Transverse colon (tissue), 4 donors: ENCODE measurements around the gene PUM2. TPM values are rescaled to one million over a fixed set of nuclear protein-coding genes. Genes with fewer than 3 reads are reported as not detected.
A peak's percentile ranks its signal among the peaks of the same experiment; 100 is the strongest.

Source experiments
- DNase-seq: peaks from one replicate; pipeline ENCODE4 v3.0.0-alpha.2; 2019
- H3K27ac ChIP-seq, 4 donors: fragments of 200-600 bp; sonication (generic); 2 replicates each; pipeline ENCODE4 v1.5.1; 2016 to 2018; ENCODE audit warnings: inconsistent platforms in 4 of 4
- H3K27me3 ChIP-seq: fragments of 200-600 bp; sonication (generic); 2 replicates; pipeline ENCODE4 v1.5.1; 2017; ENCODE audit warnings: inconsistent platforms
- H3K36me3 ChIP-seq, 4 donors: fragments of 200-600 bp; sonication (generic); 2 replicates each; pipeline ENCODE4 v1.5.1; 2017 to 2019; ENCODE audit warnings: inconsistent platforms in 4 of 4
- H3K4me1 ChIP-seq, 4 donors: fragments of 200-600 bp; sonication (generic); 2 replicates each; pipeline ENCODE4 v1.5.1; 2017 to 2020; ENCODE audit warnings: inconsistent platforms in 4 of 4
- H3K4me3 ChIP-seq, 4 donors: fragments of 200-600 bp; sonication (generic); 1 replicate in 1 of 4; 2 replicates in 3 of 4; pipeline versions ENCODE4 v1.5.1 to v1.6.1; 2017 to 2019; ENCODE audit warnings: inconsistent platforms in 4 of 4
- H3K9me3 ChIP-seq, 2 donors: fragments of 200-600 bp; sonication (generic); 2 replicates each; pipeline ENCODE4 v1.5.1; 2017 to 2019; ENCODE audit warnings: inconsistent platforms in 2 of 2
- EP300 ChIP-seq: sonication (generic); formaldehyde crosslinking; IDR thresholded peaks from one replicate; pipeline ENCODE4 v1.6.1; 2017; ENCODE audit warnings: antibody characterized with exemption, low read depth
- POLR2A ChIP-seq: fragments of 450-650 bp; IDR thresholded peaks from one replicate; pipeline ENCODE4 v1.6.1; 2016; ENCODE audit warnings: antibody characterized with exemption, mild to moderate bottlenecking, moderate library complexity
- POLR2AphosphoS5 ChIP-seq, 3 donors: sonication (generic); formaldehyde crosslinking; IDR thresholded peaks; one replicate each; pipeline ENCODE4 v1.6.1; 2016; ENCODE audit warnings: antibody characterized with exemption in 3 of 3
- WGBS, 2 donors: methylation state at CpG; one replicate each; pipeline ENCODE4 v1.1.5; 2018; ENCODE audit warnings: low coverage in 1 of 2; 5-methylcytosine and 5-hydroxymethylcytosine counted together
- in situ Hi-C, 4 donors: fragments of 200-750 bp; cut with MboI; loops; one replicate each; pipeline versions ENCODE4 v1.15.0 to v1.15.1; 2017; ENCODE audit warnings: low sequenced_read_pairs in 3 of 4, low pct_ligation_motif_present in 1 of 4, low pct_unique_long_range_greater_than_20kb in 1 of 4
- intact Hi-C: fragments of 100-400 bp; cut with DNase I; formaldehyde crosslinking; loops from one replicate; pipeline ENCODE4 v1.15.1; 2023; ENCODE audit warnings: low total_unique reads
- total RNA-seq, 4 donors: library from RNA; depleted of rRNA; stranded (reverse); fragments of >200 nt; gene quantifications; one replicate each; pipeline ENCODE4 v1.1.0, GENCODE V29; 2016
- TF ChIP-seq, protein P1 (sequence below), 5 experiments: fragments of 200-600 bp in 3 of 5; fragments of 450-650 bp in 2 of 5; sonication (generic) in 3 of 5; IDR thresholded peaks; 1 replicate in 2 of 5; 2 replicates in 3 of 5; pipeline ENCODE4 v1.5.1; 2016 to 2017; ENCODE audit warnings: antibody characterized with exemption in 5 of 5, inconsistent platforms in 3 of 5, mild to moderate bottlenecking in 2 of 5, moderate library complexity in 1 of 5

PUM2 gene
- total RNA-seq, 4 donors from 2014 or later: 62.5 to 92.7 (median 70.5) TPM

DNA sequence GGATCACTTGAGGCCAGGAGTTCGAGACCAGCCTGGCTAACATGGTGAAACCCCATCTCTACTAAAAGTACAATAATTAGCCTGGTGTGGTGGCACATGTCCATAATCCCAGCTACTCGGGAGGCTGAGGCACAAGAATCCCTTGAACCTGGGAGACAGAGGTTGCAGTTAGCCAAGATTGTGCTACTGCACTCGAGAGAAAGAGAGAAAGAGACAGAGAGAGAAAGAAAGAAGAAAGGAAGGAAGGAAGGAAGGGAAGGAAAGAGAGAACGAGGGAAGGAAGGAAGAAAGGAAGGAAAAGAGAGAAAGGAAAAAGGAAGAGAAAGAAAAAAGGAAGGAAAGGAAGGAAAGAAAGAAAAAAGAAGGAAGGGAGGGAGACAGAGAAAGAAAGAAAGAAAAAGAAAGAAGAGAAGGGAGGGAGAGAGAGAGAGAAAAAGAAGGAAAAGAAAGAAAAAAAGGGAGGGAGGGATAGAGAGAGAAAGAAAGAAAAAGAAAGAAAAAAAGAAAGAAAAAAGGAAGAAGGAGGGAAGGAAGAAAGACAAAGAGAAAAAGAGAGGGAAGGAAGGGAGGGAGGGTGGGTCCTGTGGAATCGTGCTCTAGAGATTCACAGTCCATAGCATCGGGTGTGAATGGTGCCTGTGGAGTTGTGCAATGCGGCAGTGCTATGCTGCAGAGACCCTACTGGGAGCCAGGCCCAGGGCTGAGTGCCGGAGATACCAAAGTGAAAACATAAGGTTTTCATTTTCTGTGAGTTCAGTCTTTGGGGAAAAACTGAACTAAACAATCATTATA lies 121.1 kb downstream of the PUM2 start:
- no peak overlapping the region for H3K4me3 ChIP-seq
- peaks cover 9 to 25% (median 21%) of the 10 kb centered on the region in 4 donors for H3K4me1 ChIP-seq
- H3K36me3 ChIP-seq: no peaks in the 10 kb centered on the region
- no peaks in the 10 kb centered on the region for H3K27me3 ChIP-seq
- in situ Hi-C loops (loop anchor here in 1 of 4 donors (10.0 kb wide), 1 partner anchor 95 kb away; no protein-coding TSS in a partner anchor), intact Hi-C loops (loop anchor here (10.0 kb wide), 1 partner anchor 125 kb away; no protein-coding TSS in a partner anchor)
- TF ChIP-seq EP300: no peak
- TF ChIP-seq, protein P1, sequence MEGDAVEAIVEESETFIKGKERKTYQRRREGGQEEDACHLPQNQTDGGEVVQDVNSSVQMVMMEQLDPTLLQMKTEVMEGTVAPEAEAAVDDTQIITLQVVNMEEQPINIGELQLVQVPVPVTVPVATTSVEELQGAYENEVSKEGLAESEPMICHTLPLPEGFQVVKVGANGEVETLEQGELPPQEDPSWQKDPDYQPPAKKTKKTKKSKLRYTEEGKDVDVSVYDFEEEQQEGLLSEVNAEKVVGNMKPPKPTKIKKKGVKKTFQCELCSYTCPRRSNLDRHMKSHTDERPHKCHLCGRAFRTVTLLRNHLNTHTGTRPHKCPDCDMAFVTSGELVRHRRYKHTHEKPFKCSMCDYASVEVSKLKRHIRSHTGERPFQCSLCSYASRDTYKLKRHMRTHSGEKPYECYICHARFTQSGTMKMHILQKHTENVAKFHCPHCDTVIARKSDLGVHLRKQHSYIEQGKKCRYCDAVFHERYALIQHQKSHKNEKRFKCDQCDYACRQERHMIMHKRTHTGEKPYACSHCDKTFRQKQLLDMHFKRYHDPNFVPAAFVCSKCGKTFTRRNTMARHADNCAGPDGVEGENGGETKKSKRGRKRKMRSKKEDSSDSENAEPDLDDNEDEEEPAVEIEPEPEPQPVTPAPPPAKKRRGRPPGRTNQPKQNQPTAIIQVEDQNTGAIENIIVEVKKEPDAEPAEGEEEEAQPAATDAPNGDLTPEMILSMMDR (IDR thresholded peaks at IDR 0.05): no peak
- no peak for TF ChIP-seq POLR2A
- no peak for TF ChIP-seq POLR2AphosphoS5 (IDR thresholded peaks at IDR 0.05)
- WGBS, 2 donors: 85 to 90% methylated on average over 7 to 8 of the region's 8 CpGs
- no peak overlapping the region for H3K27ac ChIP-seq
- no peaks in the 10 kb centered on the region for H3K9me3 ChIP-seq
- DNase-seq: no peak

DNA sequence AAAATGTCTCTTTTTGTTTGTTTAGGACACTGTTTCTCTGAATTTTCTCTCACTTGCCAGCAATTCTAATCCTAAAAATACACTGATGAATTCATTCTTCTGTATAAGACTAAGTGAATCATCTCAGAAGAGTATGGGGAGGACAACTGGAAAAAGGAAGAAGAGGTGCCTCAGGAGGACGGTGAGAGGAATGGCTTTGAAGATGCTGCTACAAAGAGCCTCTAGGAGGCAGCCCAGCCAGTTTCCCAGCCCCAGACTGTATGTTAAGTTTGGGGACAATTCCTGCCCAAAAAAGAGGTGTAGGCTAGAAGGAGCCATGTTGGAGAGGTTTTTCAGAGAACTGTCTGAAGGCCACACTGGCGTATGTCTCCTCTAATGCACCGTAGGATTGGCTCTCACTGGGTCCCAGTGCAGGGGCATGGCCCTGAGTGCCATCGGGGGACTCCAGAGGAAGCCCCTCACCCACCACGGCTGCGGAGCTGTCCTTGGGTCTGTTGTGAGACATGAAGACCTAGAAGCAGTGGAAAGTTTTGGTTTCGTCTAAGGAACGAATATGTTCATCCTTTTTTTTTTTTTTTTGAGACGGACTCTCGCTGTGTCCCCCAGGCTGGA lies 122.6 kb downstream of the PUM2 start:
- no peaks in the 10 kb centered on the region for H3K36me3 ChIP-seq
- peaks cover 9 to 35% (median 29%) of the 10 kb centered on the region in 4 donors for H3K4me1 ChIP-seq
- H3K4me3 ChIP-seq: no peak overlapping the region
- 91 to 93% methylated on average over 7 to 10 of the region's 10 CpGs for WGBS, 2 donors
- H3K27me3 ChIP-seq: no peaks in the 10 kb centered on the region
- in situ Hi-C loops (loop anchor here in 1 of 4 donors (10.0 kb wide), 1 partner anchor 93 kb away; no protein-coding TSS in a partner anchor), intact Hi-C loops (loop anchor here (10.0 kb wide), 1 partner anchor 123 kb away; no protein-coding TSS in a partner anchor)
- H3K9me3 ChIP-seq: no peaks in the 10 kb centered on the region
- no peak for DNase-seq
- H3K27ac ChIP-seq: no peak overlapping the region
- TF ChIP-seq EP300 (no peak), POLR2A (no peak), POLR2AphosphoS5 (IDR thresholded peaks at IDR 0.05) (no peak)
- TF ChIP-seq, protein P1 (IDR thresholded peaks at IDR 0.05): no peak

DNA sequence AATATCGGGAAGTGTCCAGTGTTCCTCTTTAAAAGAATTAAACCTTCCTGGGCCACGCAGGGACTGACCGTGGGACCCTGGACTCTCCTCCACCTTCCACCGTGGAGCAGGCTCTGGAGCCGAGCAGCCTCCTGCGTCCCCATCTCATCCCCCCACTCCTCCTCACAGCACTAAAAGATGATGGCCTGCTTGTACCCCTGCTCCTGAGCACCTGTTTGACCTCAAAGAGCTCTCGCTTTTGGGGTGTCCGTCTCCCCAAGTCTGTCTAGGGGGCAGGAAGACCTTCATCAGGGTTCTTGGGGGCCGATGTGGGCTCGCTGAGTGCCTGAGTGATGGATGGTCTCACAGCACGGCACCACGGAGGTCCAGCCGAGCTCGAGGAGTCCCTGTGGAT lies 124.5 kb downstream of the PUM2 start:
- Histone ChIP-seq H3K27me3 (no peaks in the 10 kb centered on the region), H3K36me3 (no peaks in the 10 kb centered on the region), H3K9me3 (no peaks in the 10 kb centered on the region), H3K4me1 (peaks cover 9 to 40% (median 33%) of the 10 kb centered on the region in 4 donors), H3K27ac (peak overlapping the region; percentile 92 to 95 (median 93)), H3K4me3 (no peak overlapping the region)
- intact Hi-C loops: loop anchor here (10.0 kb wide), 1 partner anchor 121 kb away; no protein-coding TSS in a partner anchor
- TF ChIP-seq POLR2AphosphoS5 (IDR thresholded peaks at IDR 0.05): no peak
- TF ChIP-seq, protein P1 (IDR thresholded peaks at IDR 0.05): no peak
- no peak for TF ChIP-seq EP300
- no peak for TF ChIP-seq POLR2A
- WGBS, 2 donors: 86% methylated on average over 14 of the region's 14 CpGs; no CpG with 5 or more reads in 1 of the 2 donors
- no peak for DNase-seq
- in situ Hi-C loops: loop anchor here in 1 of 4 donors (10.0 kb wide), 1 partner anchor 91 kb away; no protein-coding TSS in a partner anchor
